ENCODE measurements around the gene UST.

- TF ChIP-seq CTCF (IDR thresholded peaks at IDR 0.05; ENCODE audit: poor library complexity) (no peak), EZH2 (IDR thresholded peaks at IDR 0.05; ENCODE audit: borderline replicate concordance) (no peak), EZH2phosphoT487 (IDR thresholded peaks at IDR 0.05; ENCODE audit: low read depth, severe bottlenecking, unreplicated experiment) (no peak)
Observed at GRCh38 chr6:148720406-148720805, 26.4 kb upstream of the UST start.
